ENCODE data around the gene TCF7L2.

- no peak for TF ChIP-seq CTCF (conservative IDR thresholded peaks at IDR 0.05)
- no peak for TF ChIP-seq ZFX (IDR thresholded peaks at IDR 0.05)
Observed at GRCh38 chr10:113104047-113104446, 154.0 kb downstream of the TCF7L2 start.
